Measurements from ENCODE around the gene CCDC137.

CCDC137 gene

DNA sequence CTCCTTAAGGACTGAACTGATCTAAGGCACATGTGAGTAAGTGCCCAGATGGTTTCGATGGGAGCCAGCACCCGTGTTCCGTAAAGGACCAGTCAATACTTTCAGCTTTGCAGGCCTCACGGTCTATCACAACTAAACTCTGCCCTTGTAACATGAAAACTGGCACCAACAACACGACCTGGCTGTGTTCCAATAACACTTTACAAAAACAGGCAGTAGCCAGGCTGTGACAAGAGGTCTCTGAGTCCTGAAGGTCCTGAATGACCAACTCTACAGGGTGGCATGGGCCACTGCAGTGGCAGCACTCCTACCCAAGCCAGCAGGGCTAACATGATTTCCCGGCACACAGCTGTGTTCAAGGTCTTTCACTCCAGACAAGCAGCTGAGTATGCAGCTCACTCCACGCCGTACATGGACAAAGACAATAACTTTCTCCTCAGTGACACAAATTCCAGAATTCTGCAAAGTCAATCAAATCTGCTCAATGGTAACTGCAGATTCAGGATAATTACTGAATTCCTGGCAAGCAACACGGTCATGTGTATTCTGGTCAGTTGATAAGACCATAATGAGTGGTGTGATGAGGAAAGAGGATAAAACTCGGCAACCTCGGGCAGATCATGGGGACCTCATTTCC, 44.9 kb upstream of the CCDC137 start:
- Histone ChIP-seq H4K20me1 (ENCODE audit: insufficient read depth, low read length) (peaks cover 6% of the 10 kb centered on the region; the same call in 1 of the 2 replicates), H3K9ac (ENCODE audit: low read length) (no peak overlapping the region), H3K4me3 (ENCODE audit: low read length) (no peak overlapping the region), H3K9me3 (replicated peaks; ENCODE audit: insufficient read depth, low read length) (no peaks in the 10 kb centered on the region), H2AFZ (ENCODE audit: low read length) (no peak overlapping the region), H3F3A (ENCODE audit: insufficient read depth, low read length) (no peaks in the 10 kb centered on the region), H3K27me3 (replicated peaks; ENCODE audit: insufficient read depth, low read length) (no peaks in the 10 kb centered on the region), H3K36me3 (replicated peaks; ENCODE audit: insufficient read depth, low read length) (peaks cover 22% of the 10 kb centered on the region), H3K4me1 (ENCODE audit: low read length) (no peaks in the 10 kb centered on the region), H3K27ac (ENCODE audit: low read length) (no peak overlapping the region), H3K9me2 (replicated peaks; ENCODE audit: insufficient read depth, low read length) (no peaks in the 10 kb centered on the region), H3K4me2 (ENCODE audit: low read depth, low read length) (no peak overlapping the region), H3K79me2 (ENCODE audit: low read length) (peaks cover 74% of the 10 kb centered on the region)
- no peak for DNase-seq
- TF ChIP-seq EZH2phosphoT487 (IDR thresholded peaks at IDR 0.05; ENCODE audit: low read length): no peak
- no peak for TF ChIP-seq EZH2 (optimal IDR thresholded peaks at IDR 0.05; ENCODE audit: low read depth, low read length)
- TF ChIP-seq, protein P1, sequence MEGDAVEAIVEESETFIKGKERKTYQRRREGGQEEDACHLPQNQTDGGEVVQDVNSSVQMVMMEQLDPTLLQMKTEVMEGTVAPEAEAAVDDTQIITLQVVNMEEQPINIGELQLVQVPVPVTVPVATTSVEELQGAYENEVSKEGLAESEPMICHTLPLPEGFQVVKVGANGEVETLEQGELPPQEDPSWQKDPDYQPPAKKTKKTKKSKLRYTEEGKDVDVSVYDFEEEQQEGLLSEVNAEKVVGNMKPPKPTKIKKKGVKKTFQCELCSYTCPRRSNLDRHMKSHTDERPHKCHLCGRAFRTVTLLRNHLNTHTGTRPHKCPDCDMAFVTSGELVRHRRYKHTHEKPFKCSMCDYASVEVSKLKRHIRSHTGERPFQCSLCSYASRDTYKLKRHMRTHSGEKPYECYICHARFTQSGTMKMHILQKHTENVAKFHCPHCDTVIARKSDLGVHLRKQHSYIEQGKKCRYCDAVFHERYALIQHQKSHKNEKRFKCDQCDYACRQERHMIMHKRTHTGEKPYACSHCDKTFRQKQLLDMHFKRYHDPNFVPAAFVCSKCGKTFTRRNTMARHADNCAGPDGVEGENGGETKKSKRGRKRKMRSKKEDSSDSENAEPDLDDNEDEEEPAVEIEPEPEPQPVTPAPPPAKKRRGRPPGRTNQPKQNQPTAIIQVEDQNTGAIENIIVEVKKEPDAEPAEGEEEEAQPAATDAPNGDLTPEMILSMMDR (IDR thresholded peaks at IDR 0.05; ENCODE audit: low read length): no peak

DNA sequence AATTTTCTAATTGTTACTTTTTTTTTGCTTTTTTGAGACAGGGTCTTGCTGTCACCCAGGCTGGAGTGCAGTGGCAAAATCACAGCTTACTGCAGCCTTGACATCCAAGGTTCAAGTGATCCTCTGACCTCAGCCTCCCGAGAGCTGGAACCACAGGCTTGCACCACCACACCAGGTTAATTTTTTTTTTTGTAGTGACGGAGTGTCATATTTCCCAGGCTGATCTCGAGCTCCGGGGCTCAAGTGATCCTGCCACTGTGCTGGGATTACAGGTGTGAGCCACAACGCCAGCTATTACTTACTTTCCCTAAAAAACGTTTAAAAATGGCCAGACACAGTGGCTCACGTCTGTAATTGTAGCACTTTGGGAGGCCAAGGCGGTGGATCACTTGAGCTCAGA, 36.3 kb upstream of the CCDC137 start:
- Histone ChIP-seq H3K36me3 (replicated peaks; ENCODE audit: insufficient read depth, low read length) (peaks cover 3% of the 10 kb centered on the region; the same call in 1 of the 2 replicates), H3K9me2 (replicated peaks; ENCODE audit: insufficient read depth, low read length) (no peaks in the 10 kb centered on the region), H3K4me1 (ENCODE audit: low read length) (peaks cover 1% of the 10 kb centered on the region), H2AFZ (ENCODE audit: low read length) (no peak overlapping the region), H4K20me1 (ENCODE audit: insufficient read depth, low read length) (peaks cover 2% of the 10 kb centered on the region; the same call in 1 of the 2 replicates), H3K27me3 (replicated peaks; ENCODE audit: insufficient read depth, low read length) (no peaks in the 10 kb centered on the region), H3K4me2 (ENCODE audit: low read depth, low read length) (no peak overlapping the region), H3K9ac (ENCODE audit: low read length) (no peak overlapping the region), H3K79me2 (ENCODE audit: low read length) (peaks cover 77% of the 10 kb centered on the region), H3K27ac (ENCODE audit: low read length) (no peak overlapping the region), H3K9me3 (replicated peaks; ENCODE audit: insufficient read depth, low read length) (no peaks in the 10 kb centered on the region), H3F3A (ENCODE audit: insufficient read depth, low read length) (no peaks in the 10 kb centered on the region), H3K4me3 (ENCODE audit: low read length) (no peak overlapping the region)
- TF ChIP-seq, protein P1 (IDR thresholded peaks at IDR 0.05; ENCODE audit: low read length): no peak
- TF ChIP-seq EZH2 (optimal IDR thresholded peaks at IDR 0.05; ENCODE audit: low read depth, low read length) (no peak), EZH2phosphoT487 (IDR thresholded peaks at IDR 0.05; ENCODE audit: low read length) (no peak)
- no peak for DNase-seq

GRCh38 chr17:81631482-81631881, 35.1 kb upstream of the CCDC137 start:
- H3K4me2 ChIP-seq (ENCODE audit: low read depth, low read length): no peak overlapping the region
- DNase-seq: no peak
- H3K9me3 ChIP-seq (replicated peaks; ENCODE audit: insufficient read depth, low read length): no peaks in the 10 kb centered on the region
- peaks cover 3% of the 10 kb centered on the region; the same call in 1 of the 2 replicates for H3K36me3 ChIP-seq (replicated peaks; ENCODE audit: insufficient read depth, low read length)
- H3K27me3 ChIP-seq (replicated peaks; ENCODE audit: insufficient read depth, low read length): no peaks in the 10 kb centered on the region
- no peak for TF ChIP-seq EZH2 (optimal IDR thresholded peaks at IDR 0.05; ENCODE audit: low read depth, low read length)
- TF ChIP-seq, protein P1 (IDR thresholded peaks at IDR 0.05; ENCODE audit: low read length): no peak
- no peak for TF ChIP-seq EZH2phosphoT487 (IDR thresholded peaks at IDR 0.05; ENCODE audit: low read length)
- peaks cover 79% of the 10 kb centered on the region for H3K79me2 ChIP-seq (ENCODE audit: low read length)
- H3K27ac ChIP-seq (ENCODE audit: low read length): no peak overlapping the region
- H3K9me2 ChIP-seq (replicated peaks; ENCODE audit: insufficient read depth, low read length): no peaks in the 10 kb centered on the region
- H3F3A ChIP-seq (ENCODE audit: insufficient read depth, low read length): peaks cover 4% of the 10 kb centered on the region; the same call in 1 of the 2 replicates
- peaks cover 7% of the 10 kb centered on the region for H4K20me1 ChIP-seq (ENCODE audit: insufficient read depth, low read length)
- H3K4me1 ChIP-seq (ENCODE audit: low read length): peaks cover 4% of the 10 kb centered on the region
- H2AFZ ChIP-seq (ENCODE audit: low read length): no peak overlapping the region
- H3K9ac ChIP-seq (ENCODE audit: low read length): no peak overlapping the region
- no peak overlapping the region for H3K4me3 ChIP-seq (ENCODE audit: low read length)
